Measurements from ENCODE around the gene L1CAM.
A peak's percentile ranks its signal among the peaks of the same experiment; 100 is the strongest.

Gene L1CAM

DNA sequence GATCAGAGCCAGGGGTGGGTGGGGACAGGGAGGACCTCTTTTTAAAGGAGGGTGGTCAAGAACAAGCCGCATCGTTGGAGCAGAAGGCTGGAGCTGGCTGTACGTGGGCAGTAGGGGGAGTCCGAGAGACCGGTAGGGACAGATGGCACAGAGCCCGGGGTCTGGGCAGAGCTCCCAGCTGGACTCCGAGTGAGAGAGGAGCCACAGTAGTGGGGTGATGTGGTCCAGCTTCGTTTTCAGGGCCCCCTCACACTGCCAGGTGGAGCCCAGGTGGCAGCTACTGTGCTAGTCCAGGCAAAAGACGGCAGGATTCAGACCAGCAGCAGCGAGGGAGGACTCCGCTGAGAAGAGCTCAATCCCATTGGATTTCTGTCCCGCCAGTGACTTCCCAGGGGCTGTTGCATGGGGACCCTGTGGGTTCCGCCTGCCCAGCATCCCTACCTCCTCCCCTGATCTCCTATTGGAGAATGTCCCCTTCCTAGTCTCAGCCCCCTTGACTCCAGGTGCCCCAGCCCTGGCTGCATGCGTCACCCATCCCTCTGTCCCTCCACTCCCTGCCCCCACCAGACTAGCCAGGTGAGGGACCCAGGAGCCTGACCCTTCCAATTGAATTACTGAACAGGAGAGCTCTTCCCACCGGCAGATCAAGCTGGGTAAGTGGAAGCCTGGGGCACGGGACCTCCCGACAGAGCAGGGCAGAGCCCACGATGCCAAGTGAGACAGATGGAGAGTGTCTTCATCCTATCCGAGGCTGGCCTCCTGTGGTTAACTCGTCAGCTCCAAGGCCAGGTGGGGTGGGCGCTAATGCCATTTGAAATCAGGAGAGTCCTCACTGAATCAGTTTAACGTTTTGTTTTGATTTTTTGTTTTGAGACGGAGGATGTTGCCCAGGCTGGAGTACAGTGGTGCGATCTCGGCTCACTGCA lies 37.2 kb upstream of the L1CAM start:
- H3K36me3 ChIP-seq (replicated peaks; ENCODE audit: low read depth, low read length) = peaks cover 44% of the 10 kb centered on the region
- H3K4me1 ChIP-seq (ENCODE audit: low read length) = peaks cover 23% of the 10 kb centered on the region
- no peak for TF ChIP-seq EZH2phosphoT487 (IDR thresholded peaks at IDR 0.05; ENCODE audit: low read depth)
- TF ChIP-seq, protein P1, sequence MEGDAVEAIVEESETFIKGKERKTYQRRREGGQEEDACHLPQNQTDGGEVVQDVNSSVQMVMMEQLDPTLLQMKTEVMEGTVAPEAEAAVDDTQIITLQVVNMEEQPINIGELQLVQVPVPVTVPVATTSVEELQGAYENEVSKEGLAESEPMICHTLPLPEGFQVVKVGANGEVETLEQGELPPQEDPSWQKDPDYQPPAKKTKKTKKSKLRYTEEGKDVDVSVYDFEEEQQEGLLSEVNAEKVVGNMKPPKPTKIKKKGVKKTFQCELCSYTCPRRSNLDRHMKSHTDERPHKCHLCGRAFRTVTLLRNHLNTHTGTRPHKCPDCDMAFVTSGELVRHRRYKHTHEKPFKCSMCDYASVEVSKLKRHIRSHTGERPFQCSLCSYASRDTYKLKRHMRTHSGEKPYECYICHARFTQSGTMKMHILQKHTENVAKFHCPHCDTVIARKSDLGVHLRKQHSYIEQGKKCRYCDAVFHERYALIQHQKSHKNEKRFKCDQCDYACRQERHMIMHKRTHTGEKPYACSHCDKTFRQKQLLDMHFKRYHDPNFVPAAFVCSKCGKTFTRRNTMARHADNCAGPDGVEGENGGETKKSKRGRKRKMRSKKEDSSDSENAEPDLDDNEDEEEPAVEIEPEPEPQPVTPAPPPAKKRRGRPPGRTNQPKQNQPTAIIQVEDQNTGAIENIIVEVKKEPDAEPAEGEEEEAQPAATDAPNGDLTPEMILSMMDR (IDR thresholded peaks at IDR 0.05; ENCODE audit: low read depth, low read length) = peak; percentile 19; the same call in 1 of the 2 replicates
- peaks cover 31% of the 10 kb centered on the region for H4K20me1 ChIP-seq (ENCODE audit: insufficient read depth, low read length)
- H3K27me3 ChIP-seq (ENCODE audit: low read depth, low read length) = no peaks in the 10 kb centered on the region
- H3K4me3 ChIP-seq (ENCODE audit: low read length) = no peak overlapping the region
- H3K27ac ChIP-seq (ENCODE audit: low read length) = no peak overlapping the region
- H3K4me2 ChIP-seq (ENCODE audit: low read length) = peak overlapping the region; percentile 100
- peaks cover 69% of the 10 kb centered on the region for H3K79me2 ChIP-seq (ENCODE audit: low read length)
- no peaks in the 10 kb centered on the region for H3K9me3 ChIP-seq (ENCODE audit: insufficient read depth, low read length)
- no peak overlapping the region for H2AFZ ChIP-seq (ENCODE audit: low read depth, low read length)
- no peak overlapping the region for H3K9ac ChIP-seq (ENCODE audit: low read length)

DNA sequence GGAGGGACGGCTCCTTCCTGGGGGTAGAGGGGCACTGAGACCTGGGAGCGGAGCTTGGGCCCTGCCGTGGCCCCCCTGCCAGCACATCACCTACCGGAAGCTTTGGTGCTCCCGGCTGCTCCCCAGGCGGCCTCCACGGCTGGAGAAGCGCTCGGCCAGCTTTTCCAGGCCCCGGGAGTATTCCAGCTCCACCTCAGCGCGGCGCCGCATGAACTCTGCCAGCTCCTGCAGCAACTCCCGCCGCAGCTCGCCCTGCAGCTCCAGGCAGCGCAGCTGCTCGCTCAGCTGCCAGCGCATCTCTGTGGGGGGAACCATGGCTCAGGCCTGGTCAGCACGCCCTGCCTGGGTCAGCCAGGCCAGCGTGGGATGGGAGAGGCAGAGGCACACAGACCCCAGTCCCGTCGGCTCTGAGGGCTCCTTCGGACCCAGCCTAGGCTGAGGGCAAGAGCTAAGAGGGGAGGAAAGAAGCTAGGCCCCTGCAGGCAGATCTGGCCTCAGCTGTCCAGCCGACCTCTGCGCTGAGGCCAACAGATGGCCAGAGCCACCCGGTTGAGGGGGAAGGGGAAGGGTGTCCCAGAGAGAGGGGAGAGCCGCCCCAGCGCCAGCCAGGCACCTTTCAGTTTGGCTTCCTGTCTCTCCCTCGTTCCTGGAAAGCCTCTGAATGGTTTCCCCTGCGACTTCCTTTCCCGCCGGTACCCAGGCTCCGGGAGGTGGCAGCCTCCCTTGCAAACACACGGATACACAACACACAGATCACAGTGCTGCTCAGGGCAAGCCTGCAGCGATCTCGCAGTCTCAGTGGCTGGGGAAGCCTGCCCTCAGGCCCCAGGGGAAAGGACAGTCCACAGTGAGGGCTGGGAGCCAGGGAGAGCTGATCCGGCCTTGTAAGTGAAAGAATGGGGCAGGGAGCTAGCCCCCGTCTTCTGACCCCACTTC lies 35.8 kb upstream of the L1CAM start:
- Histone ChIP-seq H3K4me1 (ENCODE audit: low read length) (peaks cover 23% of the 10 kb centered on the region), H4K20me1 (ENCODE audit: insufficient read depth, low read length) (peaks cover 31% of the 10 kb centered on the region), H3K36me3 (replicated peaks; ENCODE audit: low read depth, low read length) (peaks cover 47% of the 10 kb centered on the region), H3K4me2 (ENCODE audit: low read length) (no peak overlapping the region), H3K27ac (ENCODE audit: low read length) (no peak overlapping the region), H3K79me2 (ENCODE audit: low read length) (peaks cover 62% of the 10 kb centered on the region), H3K9ac (ENCODE audit: low read length) (no peak overlapping the region), H3K9me3 (ENCODE audit: insufficient read depth, low read length) (no peaks in the 10 kb centered on the region), H3K4me3 (ENCODE audit: low read length) (no peak overlapping the region), H3K27me3 (ENCODE audit: low read depth, low read length) (no peaks in the 10 kb centered on the region), H2AFZ (ENCODE audit: low read depth, low read length) (no peak overlapping the region)
- TF ChIP-seq, protein P1 (IDR thresholded peaks at IDR 0.05; ENCODE audit: low read depth, low read length) = no peak
- no peak for TF ChIP-seq EZH2phosphoT487 (IDR thresholded peaks at IDR 0.05; ENCODE audit: low read depth)

DNA sequence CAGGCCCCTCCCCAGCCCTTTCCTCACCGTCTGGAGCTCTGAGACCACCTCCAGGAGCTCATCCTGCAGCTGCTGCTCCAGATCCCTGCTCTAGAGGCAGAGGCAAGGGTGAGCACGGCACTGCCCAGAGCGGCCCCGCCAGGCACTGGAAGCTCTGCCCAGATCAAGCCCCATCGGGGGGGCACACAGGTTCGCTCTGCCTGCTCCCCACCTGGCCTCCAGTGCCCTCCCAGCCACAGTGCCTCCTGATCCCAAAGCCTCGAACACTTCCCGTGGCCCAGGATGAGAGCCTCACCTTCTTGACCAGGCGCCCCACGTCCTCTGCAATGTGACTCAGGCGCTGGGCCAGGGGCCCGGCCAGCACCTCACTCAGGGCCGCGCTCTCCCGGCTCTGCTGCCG lies 35.1 kb upstream of the L1CAM start:
- Histone ChIP-seq H3K9me3 (ENCODE audit: insufficient read depth, low read length) (no peaks in the 10 kb centered on the region), H2AFZ (ENCODE audit: low read depth, low read length) (no peak overlapping the region), H3K79me2 (ENCODE audit: low read length) (peaks cover 61% of the 10 kb centered on the region), H3K4me1 (ENCODE audit: low read length) (peaks cover 20% of the 10 kb centered on the region), H3K27me3 (ENCODE audit: low read depth, low read length) (no peaks in the 10 kb centered on the region), H3K9ac (ENCODE audit: low read length) (no peak overlapping the region), H3K4me2 (ENCODE audit: low read length) (no peak overlapping the region), H4K20me1 (ENCODE audit: insufficient read depth, low read length) (peaks cover 31% of the 10 kb centered on the region), H3K36me3 (replicated peaks; ENCODE audit: low read depth, low read length) (peaks cover 51% of the 10 kb centered on the region), H3K4me3 (ENCODE audit: low read length) (no peak overlapping the region), H3K27ac (ENCODE audit: low read length) (no peak overlapping the region)
- TF ChIP-seq, protein P1 (IDR thresholded peaks at IDR 0.05; ENCODE audit: low read depth, low read length) = no peak
- TF ChIP-seq EZH2phosphoT487 (IDR thresholded peaks at IDR 0.05; ENCODE audit: low read depth) = no peak

DNA sequence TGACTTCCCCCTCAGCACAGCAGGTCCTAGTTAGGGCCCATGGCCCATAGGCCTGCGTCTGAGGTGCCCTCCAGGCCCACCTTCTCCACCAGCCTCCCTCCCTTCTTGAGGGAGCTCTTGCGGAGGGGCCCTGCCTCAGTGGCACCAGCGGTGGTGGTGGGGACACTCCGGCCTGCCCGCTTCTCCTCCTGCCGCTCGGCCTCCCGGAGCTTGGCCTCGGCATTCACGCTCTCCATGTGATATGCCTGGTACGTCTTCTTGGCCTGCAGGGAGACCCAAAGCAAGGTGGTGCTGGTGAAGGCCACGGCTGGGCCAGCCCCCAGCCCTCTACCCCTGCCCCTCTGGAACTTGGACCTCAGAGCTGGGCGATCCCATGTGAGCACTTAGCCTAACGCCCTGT lies 34.6 kb upstream of the L1CAM start:
- peaks cover 20% of the 10 kb centered on the region for H3K4me1 ChIP-seq (ENCODE audit: low read length)

More for the DNA sequence above, 34.6 kb upstream of the L1CAM start:
- no peak overlapping the region for H3K9ac ChIP-seq (ENCODE audit: low read length)
- TF ChIP-seq, protein P1 (IDR thresholded peaks at IDR 0.05; ENCODE audit: low read depth, low read length) = no peak
- TF ChIP-seq EZH2phosphoT487 (IDR thresholded peaks at IDR 0.05; ENCODE audit: low read depth) = no peak
- H3K4me3 ChIP-seq (ENCODE audit: low read length) = no peak overlapping the region
- H4K20me1 ChIP-seq (ENCODE audit: insufficient read depth, low read length) = peaks cover 31% of the 10 kb centered on the region
- peaks cover 56% of the 10 kb centered on the region for H3K79me2 ChIP-seq (ENCODE audit: low read length)
- no peak overlapping the region for H3K27ac ChIP-seq (ENCODE audit: low read length)
- H2AFZ ChIP-seq (ENCODE audit: low read depth, low read length) = no peak overlapping the region
- peaks cover 52% of the 10 kb centered on the region for H3K36me3 ChIP-seq (replicated peaks; ENCODE audit: low read depth, low read length)
- no peak overlapping the region for H3K4me2 ChIP-seq (ENCODE audit: low read length)
- H3K9me3 ChIP-seq (ENCODE audit: insufficient read depth, low read length) = no peaks in the 10 kb centered on the region
- no peaks in the 10 kb centered on the region for H3K27me3 ChIP-seq (ENCODE audit: low read depth, low read length)
